HL-60/S4 treated with phorbol 12-myristate 13-acetate at 8.2 ng/mL for 4 days and 3 days (cell line): ENCODE results near the gene C10orf90.
"Not testable (repeated sequence)": the region's sequence is repeated elsewhere in the genome, so short reads cannot be mapped to it uniquely, and the experiment has no call there.

Experiments
- in situ Hi-C: fragments of 300-500 bp; cut with MboI; formaldehyde crosslinking; loops from 2 replicates; pipeline ENCODE4 v1.15.0; 2022; ENCODE audit warnings: low sequenced_read_pairs

C10orf90 gene

GRCh38 chr10:126398383-126398743, 272.1 kb downstream of the C10orf90 start:
- in situ Hi-C loops = no loop called here

- in situ Hi-C loops = no loop called here
Measured at GRCh38 chr10:126397640-126398382, 272.7 kb downstream of the C10orf90 start.

- in situ Hi-C loops = no loop called here
Measured at GRCh38 chr10:126397156-126397555, 273.3 kb downstream of the C10orf90 start.

- in situ Hi-C loops = no loop called here
Measured at GRCh38 chr10:126394948-126395347, 275.5 kb downstream of the C10orf90 start.

- in situ Hi-C loops = no loop called here
Measured at GRCh38 chr10:126393076-126393475, 277.4 kb downstream of the C10orf90 start.

GRCh38 chr10:126392469-126392868, 278.0 kb downstream of the C10orf90 start:
- in situ Hi-C loops = no loop called here

- in situ Hi-C loops = no loop called here
Measured at GRCh38 chr10:126392068-126392467, 278.4 kb downstream of the C10orf90 start.

- in situ Hi-C loops = no loop called here
Measured at GRCh38 chr10:126391192-126391885, 279.2 kb downstream of the C10orf90 start.

GRCh38 chr10:126390324-126390723, 280.2 kb downstream of the C10orf90 start:
- in situ Hi-C loops = no loop called here

- in situ Hi-C loops = no loop called here
Measured at GRCh38 chr10:126387931-126388911, 282.3 kb downstream of the C10orf90 start, which contains the start of gene ADAM12. Gene ADAM12 (minus strand): TSS chr10:126388477. CDS start chr10:126388145, 332 bp downstream.

- in situ Hi-C loops = no loop called here
Measured at GRCh38 chr10:126387041-126387921, 283.2 kb downstream of the C10orf90 start.

GRCh38 chr10:126384269-126384873, 286.1 kb downstream of the C10orf90 start:
- in situ Hi-C loops = no loop called here

GRCh38 chr10:126380352-126381076, 290.0 kb downstream of the C10orf90 start:
- in situ Hi-C loops = no loop called here

- in situ Hi-C loops = not testable (repeated sequence)
Measured at GRCh38 chr10:126379166-126379565, 291.3 kb downstream of the C10orf90 start.

- in situ Hi-C loops = no loop called here
Measured at GRCh38 chr10:126376956-126377355, 293.5 kb downstream of the C10orf90 start.

- in situ Hi-C loops = no loop called here
Measured at GRCh38 chr10:126375926-126376554, 294.5 kb downstream of the C10orf90 start.

GRCh38 chr10:126375299-126375698, 295.2 kb downstream of the C10orf90 start:
- in situ Hi-C loops = no loop called here
